WI38 (cell line): ENCODE measurements around the gene FAIM2.

Source experiments
- H3K4me3 ChIP-seq: 2 replicates; pipeline ENCODE4 v1.5.1; 2011; ENCODE audit warnings: low read depth, mild to moderate bottlenecking, control low read depth, low read length
- CTCF ChIP-seq: IDR thresholded peaks from 2 replicates; pipeline ENCODE4 v1.5.1; 2012; ENCODE audit warnings: low read depth, mild to moderate bottlenecking, control low read depth, low read length

The FAIM2 gene

GRCh38 chr12:49937639-49938300 is 34.1 kb upstream of the FAIM2 start:
- no peak for TF ChIP-seq CTCF
- H3K4me3 ChIP-seq = no peak overlapping the region

GRCh38 chr12:49936925-49937324 is 33.2 kb upstream of the FAIM2 start:
- no peak overlapping the region for H3K4me3 ChIP-seq
- no peak for TF ChIP-seq CTCF

- TF ChIP-seq CTCF = no peak
- H3K4me3 ChIP-seq = no peak overlapping the region
These were observed 30.8 kb upstream of the FAIM2 start for GRCh38 chr12:49934505-49934904.

GRCh38 chr12:49933796-49934195 is 30.1 kb upstream of the FAIM2 start:
- TF ChIP-seq CTCF = no peak
- H3K4me3 ChIP-seq = no peak overlapping the region

- no peak for TF ChIP-seq CTCF
- no peak overlapping the region for H3K4me3 ChIP-seq
These were observed 28.9 kb upstream of the FAIM2 start for GRCh38 chr12:49932533-49933130.

- no peak overlapping the region for H3K4me3 ChIP-seq
- TF ChIP-seq CTCF = no peak
These were observed 28.3 kb upstream of the FAIM2 start for GRCh38 chr12:49932023-49932422.

- no peak overlapping the region for H3K4me3 ChIP-seq
- TF ChIP-seq CTCF = no peak
These were observed 27.0 kb upstream of the FAIM2 start for GRCh38 chr12:49930515-49931288.
